OCI-LY1 (cell line): ENCODE data around the gene SDC3.

Experiments
- CTCF ChIP-seq: fragments of 200-600 bp; sonication (generic), shearing (Covaris generic); IDR thresholded peaks from 2 replicates; pipeline ENCODE4 v1.5.1; 2017; ENCODE audit warnings: mild to moderate bottlenecking, antibody characterized with exemption, low read length, moderate library complexity, mixed read lengths
- EZH2 ChIP-seq: fragments of 200-600 bp; sonication (generic), shearing (Covaris generic); IDR thresholded peaks from 2 replicates; pipeline ENCODE4 v1.8.0; 2017; ENCODE audit warnings: borderline replicate concordance, mixed run types, mild to moderate bottlenecking, antibody characterized with exemption, low read length, moderate library complexity, mixed read lengths

- no peak for TF ChIP-seq CTCF
- no peak for TF ChIP-seq EZH2
Measured at GRCh38 chr1:30903343-30904034, 5.1 kb downstream of the SDC3 start.
